ENCODE measurements around the gene JMJD4. TPM values are rescaled to one million over a fixed set of nuclear protein-coding genes. Genes with fewer than 3 reads are reported as not detected.

The JMJD4 gene
- total RNA-seq, 1 experiment from 2014 or later: 27.1 TPM

Other genes with a start within 250 kb of the JMJD4 start
- gene ZNF678, start 171.7 kb downstream of the JMJD4 start, total RNA-seq (2022): 10.5 and 10.7 TPM in 2 replicates
- 29.1 and 30.3 TPM in 2 replicates for gene SNAP47, start 133 bp upstream of the JMJD4 start, total RNA-seq (2022)
- not detected in 2 replicates for gene PRSS38, start 80.4 kb upstream of the JMJD4 start, total RNA-seq (2022)
- 0.32 and 0.68 TPM in 2 replicates for gene WNT9A, start 212.6 kb upstream of the JMJD4 start, total RNA-seq (2022)

Measured in Caco-2 (cell line).